Gastrocnemius medialis (tissue), 4 donors: ENCODE results near the gene HFM1. TPM values are rescaled to one million over a fixed set of nuclear protein-coding genes. Genes with fewer than 3 reads are reported as not detected.

ENCODE experiments used
- ATAC-seq, 2 donors: fragments of 150-250 bp; one replicate each; pipeline ENCODE4 v1.9.1; 2016
- DNase-seq, 2 donors: peaks; one replicate each; pipeline ENCODE4 v3.0.0-alpha.2; 2019
- H3K27ac ChIP-seq, 4 donors: fragments of 200-600 bp; sonication (generic); 1 replicate in 1 of 4; 2 replicates in 3 of 4; pipeline ENCODE4 v1.5.1; 2016 to 2018; ENCODE audit warnings: mild to moderate bottlenecking in 2 of 4, moderate library complexity in 1 of 4
- H3K27me3 ChIP-seq, 3 donors: fragments of 200-600 bp; sonication (generic) in 2 of 3; 1 replicate in 1 of 3; 2 replicates in 2 of 3; pipeline versions ENCODE4 v1.5.1 to v1.6.0; 2016 to 2019; ENCODE audit warnings: mild to moderate bottlenecking in 1 of 3, moderate library complexity in 1 of 3
- H3K36me3 ChIP-seq, 2 donors: fragments of 200-600 bp; sonication (generic) in 1 of 2; one replicate each; pipeline ENCODE4 v1.5.1; 2017 to 2018
- H3K4me1 ChIP-seq, 2 donors: fragments of 200-600 bp; sonication (generic) in 1 of 2; one replicate each; pipeline ENCODE4 v1.5.1; 2016 to 2017; ENCODE audit warnings: mild to moderate bottlenecking in 2 of 2
- H3K4me3 ChIP-seq, 4 donors: fragments of 200-600 bp; sonication (generic) in 3 of 4; 1 replicate in 1 of 4; 2 replicates in 3 of 4; pipeline ENCODE4 v1.5.1; 2016 to 2019; ENCODE audit warnings: mild to moderate bottlenecking in 2 of 4
- H3K9me3 ChIP-seq, 3 donors: fragments of 200-600 bp; sonication (generic) in 2 of 3; 1 replicate in 1 of 3; 2 replicates in 2 of 3; pipeline ENCODE4 v1.5.1; 2016 to 2019
- POLR2A ChIP-seq, 2 donors: fragments of 450-650 bp; IDR thresholded peaks; one replicate each; pipeline ENCODE4 v1.6.1; 2017; ENCODE audit warnings: antibody characterized with exemption in 2 of 2, mild to moderate bottlenecking in 2 of 2, moderate library complexity in 2 of 2
- in situ Hi-C, 4 donors: fragments of 200-750 bp; cut with MboI; loops; one replicate each; pipeline versions ENCODE4 v1.15.0 to v1.8.0; 2017; ENCODE audit warnings: low sequenced_read_pairs in 4 of 4
- intact Hi-C: fragments of 100-400 bp; cut with DNase I; formaldehyde crosslinking; loops from one replicate; pipeline ENCODE4 v1.15.1; 2023; ENCODE audit warnings: low total_unique reads
- total RNA-seq, 4 donors: library from RNA; depleted of rRNA; stranded (reverse); fragments of >200 nt; gene quantifications; one replicate each; pipeline versions ENCODE4 v1.1.0 to v1.2.3, GENCODE V29; 2016
- TF ChIP-seq, protein P1 (sequence below), 5 experiments: fragments of 450-650 bp in 3 of 5; fragments of 200-600 bp in 2 of 5; sonication (generic) in 2 of 5; IDR thresholded peaks in 4 of 5; conservative IDR thresholded peaks in 1 of 5; 1 replicate in 4 of 5; 2 replicates in 1 of 5; pipeline ENCODE4 v1.5.1; 2016 to 2019; ENCODE audit warnings: antibody characterized with exemption in 5 of 5, mild to moderate bottlenecking in 3 of 5, moderate library complexity in 3 of 5

The HFM1 gene
- total RNA-seq, 4 donors from 2014 or later = 0.58 to 1.9 (median 1.4) TPM

DNA sequence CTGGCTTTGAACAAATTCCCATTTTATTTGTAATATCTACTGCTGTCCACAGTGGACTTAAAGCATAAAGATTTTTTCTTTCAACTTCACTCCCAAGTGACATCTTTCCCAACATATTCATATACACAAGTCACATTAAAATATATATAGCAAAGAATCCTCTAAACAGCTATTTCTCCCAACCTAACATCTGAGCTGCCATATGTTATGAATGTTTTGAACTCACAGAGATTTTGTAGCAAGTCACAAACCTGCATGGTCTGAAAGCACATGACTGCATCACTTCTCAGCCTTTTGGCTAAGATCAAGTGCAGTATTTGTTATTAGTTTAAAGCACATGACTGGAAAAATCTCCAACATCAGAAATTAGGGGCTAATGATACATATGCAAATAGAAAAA is 7.7 kb upstream of the HFM1 start:
- Histone ChIP-seq H3K4me1 (no peaks in the 10 kb centered on the region), H3K27ac (no peak overlapping the region), H3K36me3 (no peaks in the 10 kb centered on the region), H3K27me3 (no peaks in the 10 kb centered on the region), H3K4me3 (no peak overlapping the region), H3K9me3 (no peaks in the 10 kb centered on the region)
- TF ChIP-seq, protein P1, sequence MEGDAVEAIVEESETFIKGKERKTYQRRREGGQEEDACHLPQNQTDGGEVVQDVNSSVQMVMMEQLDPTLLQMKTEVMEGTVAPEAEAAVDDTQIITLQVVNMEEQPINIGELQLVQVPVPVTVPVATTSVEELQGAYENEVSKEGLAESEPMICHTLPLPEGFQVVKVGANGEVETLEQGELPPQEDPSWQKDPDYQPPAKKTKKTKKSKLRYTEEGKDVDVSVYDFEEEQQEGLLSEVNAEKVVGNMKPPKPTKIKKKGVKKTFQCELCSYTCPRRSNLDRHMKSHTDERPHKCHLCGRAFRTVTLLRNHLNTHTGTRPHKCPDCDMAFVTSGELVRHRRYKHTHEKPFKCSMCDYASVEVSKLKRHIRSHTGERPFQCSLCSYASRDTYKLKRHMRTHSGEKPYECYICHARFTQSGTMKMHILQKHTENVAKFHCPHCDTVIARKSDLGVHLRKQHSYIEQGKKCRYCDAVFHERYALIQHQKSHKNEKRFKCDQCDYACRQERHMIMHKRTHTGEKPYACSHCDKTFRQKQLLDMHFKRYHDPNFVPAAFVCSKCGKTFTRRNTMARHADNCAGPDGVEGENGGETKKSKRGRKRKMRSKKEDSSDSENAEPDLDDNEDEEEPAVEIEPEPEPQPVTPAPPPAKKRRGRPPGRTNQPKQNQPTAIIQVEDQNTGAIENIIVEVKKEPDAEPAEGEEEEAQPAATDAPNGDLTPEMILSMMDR (IDR thresholded peaks at IDR 0.05 in 4 of 5, conservative IDR thresholded peaks at IDR 0.05 in 1 of 5) = no peak
- no peak for TF ChIP-seq POLR2A (IDR thresholded peaks at IDR 0.05)
- DNase-seq = no peak
- intact Hi-C loops = no loop called here
- ATAC-seq = no peak
- in situ Hi-C loops = no loop called here

DNA sequence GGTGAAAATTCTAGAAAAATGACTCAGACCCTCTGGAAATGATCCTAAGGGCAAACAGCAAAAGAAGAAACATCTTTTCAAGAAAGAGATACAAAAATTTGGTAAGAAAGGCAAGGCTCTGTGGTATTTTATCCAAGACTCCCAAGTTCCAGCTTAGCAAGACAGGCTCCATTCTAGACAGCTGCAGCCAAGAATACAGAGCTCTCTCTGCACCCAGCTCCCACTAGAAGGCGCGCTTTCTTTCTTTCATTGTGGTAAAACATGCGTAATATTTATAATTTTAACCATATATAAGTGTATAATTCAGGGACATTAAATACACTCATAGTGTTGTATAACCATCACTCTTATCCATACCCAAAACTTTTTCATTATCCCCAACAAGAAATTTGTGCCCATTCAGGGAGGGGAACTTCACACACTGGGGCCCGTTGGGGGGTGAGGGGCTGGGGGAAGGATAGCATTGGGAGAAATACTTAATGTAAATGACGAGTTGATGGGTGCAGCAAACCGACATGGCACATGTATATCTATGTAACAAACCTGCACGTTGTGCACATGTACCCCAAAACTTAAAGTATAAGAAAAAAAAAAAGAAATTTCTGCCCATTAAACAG is 2.2 kb upstream of the HFM1 start:
- TF ChIP-seq, protein P1 (IDR thresholded peaks at IDR 0.05 in 4 of 5, conservative IDR thresholded peaks at IDR 0.05 in 1 of 5) = no peak
- no peak for TF ChIP-seq POLR2A (IDR thresholded peaks at IDR 0.05)
- DNase-seq (no peak), ATAC-seq (no peak)
- intact Hi-C loops (loop anchor here (10.0 kb wide), 1 partner anchor 888 kb away; the partner anchor contains the start of genes GLMN and RPAP2), in situ Hi-C loops (loop anchor here in 1 of 4 donors (5.0 kb wide), 1 partner anchor 130 kb away; no protein-coding TSS in a partner anchor)
- Histone ChIP-seq H3K4me1 (peaks cover 0 to 4% of the 10 kb centered on the region in 2 donors), H3K27me3 (no peaks in the 10 kb centered on the region), H3K27ac (no peak overlapping the region), H3K9me3 (no peaks in the 10 kb centered on the region), H3K36me3 (no peaks in the 10 kb centered on the region), H3K4me3 (no peak overlapping the region)

DNA sequence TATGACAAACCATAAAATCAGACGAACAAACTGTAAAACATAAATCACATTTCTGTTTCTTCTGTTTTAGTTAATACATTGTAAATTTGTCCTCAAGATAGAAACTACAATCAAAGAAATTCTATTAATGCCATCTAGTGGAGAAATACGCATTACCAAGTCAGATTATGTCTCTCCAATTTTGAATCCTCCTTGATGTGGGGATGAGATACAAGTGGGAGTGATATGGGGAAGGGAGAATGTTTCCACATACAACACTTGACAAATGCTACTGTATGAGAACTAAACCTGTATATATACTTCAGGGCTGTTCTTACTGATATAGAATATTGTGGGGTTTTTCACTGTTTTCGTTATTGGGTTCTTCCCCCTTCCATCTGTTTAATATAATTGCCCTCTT is 2.6 kb downstream of the HFM1 start:
- intact Hi-C loops = loop anchor here (2.0 to 10.0 kb wide), 5 partner anchors 100 to 893 kb away; partner anchors contain the start of genes CDC7, GLMN and RPAP2
- H3K27me3 ChIP-seq = no peaks in the 10 kb centered on the region
- H3K27ac ChIP-seq = peak overlapping the region in 3 of 4 donors; percentile 4 to 91 (median 36)
- TF ChIP-seq, protein P1 (IDR thresholded peaks at IDR 0.05 in 4 of 5, conservative IDR thresholded peaks at IDR 0.05 in 1 of 5) = peak in 3 of 5 experiments; percentile 44 to 50 (median 46)
- no peak for TF ChIP-seq POLR2A (IDR thresholded peaks at IDR 0.05)
- H3K4me1 ChIP-seq = peaks cover 0 to 4% of the 10 kb centered on the region in 2 donors
- H3K4me3 ChIP-seq = no peak overlapping the region
- ATAC-seq (peak; percentile 33 to 37), DNase-seq (no peak)
- H3K9me3 ChIP-seq = no peaks in the 10 kb centered on the region
- in situ Hi-C loops = no loop called here
- no peaks in the 10 kb centered on the region for H3K36me3 ChIP-seq

DNA sequence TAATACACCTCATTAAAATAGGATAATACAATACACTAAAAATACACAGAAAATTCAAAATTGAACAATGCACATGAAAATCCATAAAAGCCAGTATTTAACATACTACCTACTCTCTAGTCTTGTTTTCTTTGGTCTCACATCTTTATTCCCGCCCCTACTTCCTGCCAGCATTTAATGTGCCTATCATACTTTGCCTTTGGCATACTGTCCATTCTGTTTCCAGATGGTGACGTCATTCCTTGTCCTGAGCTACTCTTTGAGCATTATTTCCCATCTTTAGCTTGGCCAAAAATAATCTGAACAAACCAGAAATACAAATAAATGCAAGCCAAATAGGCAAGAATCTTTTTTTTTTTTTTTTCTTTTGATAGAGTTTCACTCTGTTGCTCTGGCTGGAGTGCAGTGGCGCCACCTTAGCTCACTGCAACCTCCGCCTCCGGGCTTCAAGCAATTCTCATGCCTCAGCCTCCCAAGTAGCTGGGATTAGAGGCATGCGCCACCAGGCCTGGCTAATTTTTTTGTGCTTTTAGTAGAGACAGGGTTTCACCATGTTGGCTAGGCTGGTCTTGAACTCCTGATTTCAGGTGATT is 4.4 kb downstream of the HFM1 start:
- H3K4me1 ChIP-seq = peaks cover 0 to 4% of the 10 kb centered on the region in 2 donors
- DNase-seq = no peak
- intact Hi-C loops (loop anchor here (5.0 to 10.0 kb wide), 4 partner anchors 102 to 895 kb away; partner anchors contain the start of genes CDC7, GLMN and RPAP2), in situ Hi-C loops (no loop called here)
- no peaks in the 10 kb centered on the region for H3K36me3 ChIP-seq
- H3K27me3 ChIP-seq = no peaks in the 10 kb centered on the region
- no peaks in the 10 kb centered on the region for H3K9me3 ChIP-seq
- TF ChIP-seq POLR2A (IDR thresholded peaks at IDR 0.05) = no peak
- TF ChIP-seq, protein P1 (IDR thresholded peaks at IDR 0.05 in 4 of 5, conservative IDR thresholded peaks at IDR 0.05 in 1 of 5) = no peak
- H3K4me3 ChIP-seq = no peak overlapping the region
- no peak for ATAC-seq
- no peak overlapping the region for H3K27ac ChIP-seq
